HepG2 (cell line): ENCODE measurements around the gene TCFL5. TPM values are rescaled to one million over a fixed set of nuclear protein-coding genes. Genes with fewer than 3 reads are reported as not detected.
A peak's percentile ranks its signal among the peaks of the same experiment; 100 is the strongest.

Experiments used
- ARID2 ChIP-seq: sonication (generic); formaldehyde crosslinking; IDR thresholded peaks from 2 replicates; pipeline ENCODE4 v1.8.1; 2022; ENCODE audit warnings: mild to moderate bottlenecking, missing genetic modification reagents, borderline replicate concordance
- FOXK2 ChIP-seq: fragments of 450-650 bp; IDR thresholded peaks from 2 replicates; pipeline ENCODE4 v1.6.1; 2016
- NPAS2 ChIP-seq: sonication (generic); formaldehyde crosslinking; IDR thresholded peaks from 2 replicates; pipeline ENCODE4 v1.8.0; 2022; ENCODE audit warnings: mild to moderate bottlenecking, missing genetic modification reagents, borderline replicate concordance
- NR2F2 ChIP-seq: IDR thresholded peaks from 2 replicates; pipeline ENCODE4 v1.6.1; 2012; ENCODE audit warnings: low read depth, inconsistent platforms, borderline replicate concordance
- RCOR2 ChIP-seq: IDR thresholded peaks from 2 replicates; pipeline ENCODE4 v1.6.1; 2016; ENCODE audit warnings: missing biosample characterization, missing genetic modification reagents
- SNAPC2 ChIP-seq: sonication (generic); formaldehyde crosslinking; IDR thresholded peaks from 2 replicates; pipeline ENCODE4 v1.8.1; 2022; ENCODE audit warnings: mild to moderate bottlenecking, missing genetic modification reagents
- TAF15 ChIP-seq: fragments of 200-400 bp; formaldehyde crosslinking; IDR thresholded peaks from one replicate; pipeline ENCODE4 v1.6.1; 2018; ENCODE audit warnings: mild to moderate bottlenecking, low read depth, low read length; ENCODE audit not compliant: poor library complexity, severe bottlenecking
- ZFP36L1 ChIP-seq: sonication (generic); formaldehyde crosslinking; IDR thresholded peaks from 2 replicates; pipeline ENCODE4 v1.8.0; 2022; ENCODE audit warnings: mild to moderate bottlenecking, missing genetic modification reagents, moderate library complexity
- ZNF160 ChIP-seq: sonication (generic); formaldehyde crosslinking; IDR thresholded peaks from 2 replicates; pipeline ENCODE4 v1.8.0; 2022; ENCODE audit warnings: mild to moderate bottlenecking, inconsistent platforms, missing genetic modification reagents
- polyA plus RNA-seq, 8 experiments: library from polyadenylated mRNA; depleted of rRNA in 3 of 8; stranded (reverse) in 7 of 8; unstranded in 1 of 8; fragments of >200 nt; fragmentation: Illumina TruSeq in 4 of 8; extraction: Trizol in 4 of 8; gene quantifications; 2 replicates each; pipeline versions ENCODE4 v1.2.1 to v1.2.3, GENCODE V29; 2011 to 2016; ENCODE audit warnings: low read depth in 4 of 8, missing spikeins in 1 of 8, mixed read lengths in 1 of 8; ENCODE audit not compliant: insufficient read depth in 1 of 8
- total RNA-seq, 5 experiments: library from RNA; depleted of rRNA; stranded (reverse); fragments of >200 nt; fragmentation: Illumina TruSeq; extraction: Trizol; gene quantifications; 2 replicates each; pipeline ENCODE4 v1.2.3, GENCODE V29; 2016; ENCODE audit warnings: low read depth in 1 of 5
- TF ChIP-seq, protein P1 (sequence below): IDR thresholded peaks from 2 replicates; pipeline ENCODE4 v1.6.1; 2018; ENCODE audit warnings: missing genetic modification reagents
- TF ChIP-seq, protein P2 (sequence below): sonication (generic); formaldehyde crosslinking; IDR thresholded peaks from 2 replicates; pipeline ENCODE4; 2020; ENCODE audit warnings: missing genetic modification reagents, mild to moderate bottlenecking, borderline replicate concordance
- TF ChIP-seq, protein P3 (sequence below), 2 experiments: fragments of 450-650 bp in 1 of 2; sonication (generic) in 1 of 2; formaldehyde crosslinking in 1 of 2; IDR thresholded peaks; 2 replicates each; pipeline versions ENCODE4 v1.6.1 to v1.8.0; 2016 to 2022; ENCODE audit warnings: antibody characterized with exemption in 1 of 2, mild to moderate bottlenecking in 1 of 2, missing genetic modification reagents in 1 of 2
- TF ChIP-seq, protein P4 (sequence below): sonication (generic); formaldehyde crosslinking; IDR thresholded peaks from 2 replicates; pipeline ENCODE4 v1.4.0; 2020; ENCODE audit warnings: missing genetic modification reagents, mild to moderate bottlenecking, borderline replicate concordance

TCFL5 gene
- total and polyA plus RNA-seq, 2 of the 13 experiments (the other 11 are each of a cell fraction or from before 2014, with no cell fraction given) = 14.8 to 20.0 TPM

DNA sequence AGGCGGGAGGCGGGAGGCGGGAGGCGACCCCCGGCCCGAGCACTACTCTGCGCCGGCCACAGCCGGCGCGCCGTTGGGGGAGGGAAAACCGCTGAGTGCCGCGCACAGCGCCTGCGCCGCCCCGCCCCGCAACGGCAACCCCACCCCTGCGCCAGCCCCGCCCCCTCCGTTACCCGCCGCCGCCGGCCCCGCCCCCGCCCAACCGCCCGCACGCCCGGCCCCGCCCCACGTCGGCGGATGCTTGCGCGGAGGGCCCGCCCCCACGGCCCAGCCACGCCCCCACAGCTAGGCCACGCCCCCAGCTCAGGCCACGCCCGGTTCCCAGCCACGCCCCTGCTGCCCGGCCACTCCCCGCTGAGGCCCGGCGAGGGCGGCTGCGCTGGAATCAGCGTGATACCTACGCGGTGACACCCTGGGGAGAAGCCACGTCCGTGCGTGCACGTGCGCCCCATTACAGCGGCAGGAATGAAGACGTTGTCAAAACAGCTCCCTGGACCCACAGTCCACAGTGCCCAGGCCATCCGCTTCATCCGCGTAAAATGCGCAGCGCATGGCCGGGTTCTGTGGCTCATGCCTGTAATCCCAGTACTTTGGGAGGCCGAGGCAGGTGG is at the start of gene TCFL5 (continued):
- TF ChIP-seq, protein P1, sequence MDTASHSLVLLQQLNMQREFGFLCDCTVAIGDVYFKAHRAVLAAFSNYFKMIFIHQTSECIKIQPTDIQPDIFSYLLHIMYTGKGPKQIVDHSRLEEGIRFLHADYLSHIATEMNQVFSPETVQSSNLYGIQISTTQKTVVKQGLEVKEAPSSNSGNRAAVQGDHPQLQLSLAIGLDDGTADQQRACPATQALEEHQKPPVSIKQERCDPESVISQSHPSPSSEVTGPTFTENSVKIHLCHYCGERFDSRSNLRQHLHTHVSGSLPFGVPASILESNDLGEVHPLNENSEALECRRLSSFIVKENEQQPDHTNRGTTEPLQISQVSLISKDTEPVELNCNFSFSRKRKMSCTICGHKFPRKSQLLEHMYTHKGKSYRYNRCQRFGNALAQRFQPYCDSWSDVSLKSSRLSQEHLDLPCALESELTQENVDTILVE (CRISPR knock-in tag) = peak; percentile 85
- TF ChIP-seq, protein P2, sequence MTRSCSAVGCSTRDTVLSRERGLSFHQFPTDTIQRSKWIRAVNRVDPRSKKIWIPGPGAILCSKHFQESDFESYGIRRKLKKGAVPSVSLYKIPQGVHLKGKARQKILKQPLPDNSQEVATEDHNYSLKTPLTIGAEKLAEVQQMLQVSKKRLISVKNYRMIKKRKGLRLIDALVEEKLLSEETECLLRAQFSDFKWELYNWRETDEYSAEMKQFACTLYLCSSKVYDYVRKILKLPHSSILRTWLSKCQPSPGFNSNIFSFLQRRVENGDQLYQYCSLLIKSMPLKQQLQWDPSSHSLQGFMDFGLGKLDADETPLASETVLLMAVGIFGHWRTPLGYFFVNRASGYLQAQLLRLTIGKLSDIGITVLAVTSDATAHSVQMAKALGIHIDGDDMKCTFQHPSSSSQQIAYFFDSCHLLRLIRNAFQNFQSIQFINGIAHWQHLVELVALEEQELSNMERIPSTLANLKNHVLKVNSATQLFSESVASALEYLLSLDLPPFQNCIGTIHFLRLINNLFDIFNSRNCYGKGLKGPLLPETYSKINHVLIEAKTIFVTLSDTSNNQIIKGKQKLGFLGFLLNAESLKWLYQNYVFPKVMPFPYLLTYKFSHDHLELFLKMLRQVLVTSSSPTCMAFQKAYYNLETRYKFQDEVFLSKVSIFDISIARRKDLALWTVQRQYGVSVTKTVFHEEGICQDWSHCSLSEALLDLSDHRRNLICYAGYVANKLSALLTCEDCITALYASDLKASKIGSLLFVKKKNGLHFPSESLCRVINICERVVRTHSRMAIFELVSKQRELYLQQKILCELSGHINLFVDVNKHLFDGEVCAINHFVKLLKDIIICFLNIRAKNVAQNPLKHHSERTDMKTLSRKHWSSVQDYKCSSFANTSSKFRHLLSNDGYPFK (CRISPR knock-in tag) = peak; percentile 91
- peak; percentile 60; the same call in 1 of the 2 replicates for TF ChIP-seq RCOR2 (CRISPR knock-in tag)
- no peak for TF ChIP-seq NR2F2
- TF ChIP-seq TAF15 = no peak
- TF ChIP-seq ZFP36L1 (CRISPR knock-in tag) = peak; percentile 90
- peak; percentile 94 for TF ChIP-seq ZNF160 (CRISPR knock-in tag)
- TF ChIP-seq, protein P3, sequence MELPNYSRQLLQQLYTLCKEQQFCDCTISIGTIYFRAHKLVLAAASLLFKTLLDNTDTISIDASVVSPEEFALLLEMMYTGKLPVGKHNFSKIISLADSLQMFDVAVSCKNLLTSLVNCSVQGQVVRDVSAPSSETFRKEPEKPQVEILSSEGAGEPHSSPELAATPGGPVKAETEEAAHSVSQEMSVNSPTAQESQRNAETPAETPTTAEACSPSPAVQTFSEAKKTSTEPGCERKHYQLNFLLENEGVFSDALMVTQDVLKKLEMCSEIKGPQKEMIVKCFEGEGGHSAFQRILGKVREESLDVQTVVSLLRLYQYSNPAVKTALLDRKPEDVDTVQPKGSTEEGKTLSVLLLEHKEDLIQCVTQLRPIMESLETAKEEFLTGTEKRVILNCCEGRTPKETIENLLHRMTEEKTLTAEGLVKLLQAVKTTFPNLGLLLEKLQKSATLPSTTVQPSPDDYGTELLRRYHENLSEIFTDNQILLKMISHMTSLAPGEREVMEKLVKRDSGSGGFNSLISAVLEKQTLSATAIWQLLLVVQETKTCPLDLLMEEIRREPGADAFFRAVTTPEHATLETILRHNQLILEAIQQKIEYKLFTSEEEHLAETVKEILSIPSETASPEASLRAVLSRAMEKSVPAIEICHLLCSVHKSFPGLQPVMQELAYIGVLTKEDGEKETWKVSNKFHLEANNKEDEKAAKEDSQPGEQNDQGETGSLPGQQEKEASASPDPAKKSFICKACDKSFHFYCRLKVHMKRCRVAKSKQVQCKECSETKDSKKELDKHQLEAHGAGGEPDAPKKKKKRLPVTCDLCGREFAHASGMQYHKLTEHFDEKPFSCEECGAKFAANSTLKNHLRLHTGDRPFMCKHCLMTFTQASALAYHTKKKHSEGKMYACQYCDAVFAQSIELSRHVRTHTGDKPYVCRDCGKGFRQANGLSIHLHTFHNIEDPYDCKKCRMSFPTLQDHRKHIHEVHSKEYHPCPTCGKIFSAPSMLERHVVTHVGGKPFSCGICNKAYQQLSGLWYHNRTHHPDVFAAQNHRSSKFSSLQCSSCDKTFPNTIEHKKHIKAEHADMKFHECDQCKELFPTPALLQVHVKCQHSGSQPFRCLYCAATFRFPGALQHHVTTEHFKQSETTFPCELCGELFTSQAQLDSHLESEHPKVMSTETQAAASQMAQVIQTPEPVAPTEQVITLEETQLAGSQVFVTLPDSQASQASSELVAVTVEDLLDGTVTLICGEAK (IDR thresholded peaks at IDR 0.05) = no peak
- TF ChIP-seq, protein P3 (CRISPR knock-in tag; IDR thresholded peaks at IDR 0.05) = peak; percentile 91
- TF ChIP-seq SNAPC2 (CRISPR knock-in tag) = peak; percentile 89
- TF ChIP-seq FOXK2 = peak; percentile 31; the same call in 1 of the 2 replicates
- TF ChIP-seq ARID2 (CRISPR knock-in tag) = peak; percentile 78; the same call in 1 of the 2 replicates
- no peak for TF ChIP-seq NPAS2
- TF ChIP-seq, protein P4, sequence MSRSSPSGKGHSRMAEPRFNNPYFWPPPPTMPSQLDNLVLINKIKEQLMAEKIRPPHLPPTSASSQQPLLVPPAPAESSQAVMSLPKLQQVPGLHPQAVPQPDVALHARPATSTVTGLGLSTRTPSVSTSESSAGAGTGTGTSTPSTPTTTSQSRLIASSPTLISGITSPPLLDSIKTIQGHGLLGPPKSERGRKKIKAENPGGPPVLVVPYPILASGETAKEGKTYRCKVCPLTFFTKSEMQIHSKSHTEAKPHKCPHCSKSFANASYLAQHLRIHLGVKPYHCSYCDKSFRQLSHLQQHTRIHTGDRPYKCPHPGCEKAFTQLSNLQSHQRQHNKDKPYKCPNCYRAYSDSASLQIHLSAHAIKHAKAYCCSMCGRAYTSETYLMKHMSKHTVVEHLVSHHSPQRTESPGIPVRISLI = peak; percentile 66
